ENCODE measurements around the gene P2RX4.

The P2RX4 gene

GRCh38 chr12:121167951-121168350 is 42.0 kb upstream of the P2RX4 start:
- TF ChIP-seq CTCF (conservative IDR thresholded peaks at IDR 0.05) (no peak), ZFX (IDR thresholded peaks at IDR 0.05) (no peak)
- no peak overlapping the region for H3K27ac ChIP-seq

GRCh38 chr12:121170151-121170550 is 39.8 kb upstream of the P2RX4 start:
- no peak for TF ChIP-seq ZFX (IDR thresholded peaks at IDR 0.05)
- no peak for TF ChIP-seq CTCF (conservative IDR thresholded peaks at IDR 0.05)

GRCh38 chr12:121170611-121171260 is 39.2 kb upstream of the P2RX4 start:
- no peak overlapping the region for H3K27ac ChIP-seq
- TF ChIP-seq CTCF (conservative IDR thresholded peaks at IDR 0.05) (no peak), ZFX (IDR thresholded peaks at IDR 0.05) (no peak)

More at GRCh38 chr12:121170151-121170550, 39.8 kb upstream of the P2RX4 start:
- H3K27ac ChIP-seq: no peak overlapping the region

- TF ChIP-seq CTCF (conservative IDR thresholded peaks at IDR 0.05) (no peak), ZFX (IDR thresholded peaks at IDR 0.05) (no peak)
- no peak overlapping the region for H3K27ac ChIP-seq
Measured at GRCh38 chr12:121172145-121172544, 37.8 kb upstream of the P2RX4 start.

- TF ChIP-seq ZFX (IDR thresholded peaks at IDR 0.05) (no peak), CTCF (conservative IDR thresholded peaks at IDR 0.05) (no peak)
- H3K27ac ChIP-seq: no peak overlapping the region
Measured at GRCh38 chr12:121175383-121176119, 34.4 kb upstream of the P2RX4 start.

- H3K27ac ChIP-seq: no peak overlapping the region
- TF ChIP-seq CTCF (conservative IDR thresholded peaks at IDR 0.05) (no peak), ZFX (IDR thresholded peaks at IDR 0.05) (no peak)
Measured at GRCh38 chr12:121176826-121177529, 33.0 kb upstream of the P2RX4 start.

GRCh38 chr12:121181181-121181580 is 28.7 kb upstream of the P2RX4 start:
- H3K27ac ChIP-seq: no peak overlapping the region
- no peak for TF ChIP-seq CTCF (conservative IDR thresholded peaks at IDR 0.05)
- no peak for TF ChIP-seq ZFX (IDR thresholded peaks at IDR 0.05)

Data from C4-2B (cell line).